Upper lobe of left lung (tissue), 6 donors: ENCODE data around the gene HM13. TPM values are rescaled to one million over a fixed set of nuclear protein-coding genes. Genes with fewer than 3 reads are reported as not detected.
A peak's percentile ranks its signal among the peaks of the same experiment; 100 is the strongest.
"Not testable (repeated sequence)": the region's sequence is repeated elsewhere in the genome, so short reads cannot be mapped to it uniquely, and the experiment has no call there.

Experiments used
- ATAC-seq, 2 donors: fragments of 200-7000 bp; cut with Tn5 transposase; one replicate each; pipeline ENCODE4 v1.9.1; 2022; ENCODE audit warnings: mild to moderate bottlenecking in 2 of 2, moderate library complexity in 2 of 2; ENCODE audit not compliant: low FRiP score in 2 of 2
- DNase-seq, 2 donors: peaks; one replicate each; pipeline ENCODE4 v3.0.0-alpha.2; 2019 to 2020
- H3K27ac ChIP-seq, 4 donors: fragments of 200-600 bp; sonication (generic); one replicate each; pipeline ENCODE4 v1.5.1; 2016 to 2019
- H3K27me3 ChIP-seq, 4 donors: fragments of 200-600 bp; sonication (generic); one replicate each; pipeline ENCODE4 v1.5.1; 2017 to 2019
- H3K36me3 ChIP-seq, 4 donors: fragments of 200-600 bp; sonication (generic); one replicate each; pipeline ENCODE4 v1.5.1; 2016 to 2019
- H3K4me1 ChIP-seq, 4 donors: fragments of 200-600 bp; sonication (generic); one replicate each; pipeline ENCODE4 v1.5.1; 2018 to 2019
- H3K4me3 ChIP-seq, 4 donors: fragments of 200-600 bp; sonication (generic); one replicate each; pipeline ENCODE4 v1.5.1; 2017 to 2019; ENCODE audit warnings: mild to moderate bottlenecking in 2 of 4, moderate library complexity in 1 of 4
- H3K9me3 ChIP-seq, 4 donors: fragments of 200-600 bp; sonication (generic); one replicate each; pipeline ENCODE4 v1.5.1; 2018 to 2019
- EP300 ChIP-seq, 4 donors: sonication (generic); formaldehyde crosslinking; IDR thresholded peaks; one replicate each; pipeline ENCODE4 v1.5.1; 2017; ENCODE audit warnings: antibody characterized with exemption in 4 of 4, control low read depth in 2 of 4
- POLR2A ChIP-seq, 4 donors: fragments of 450-650 bp; IDR thresholded peaks; one replicate each; pipeline ENCODE4 v1.5.1; 2016 to 2017; ENCODE audit warnings: antibody characterized with exemption in 4 of 4, mild to moderate bottlenecking in 2 of 4
- POLR2AphosphoS5 ChIP-seq, 2 donors: sonication (generic); formaldehyde crosslinking; IDR thresholded peaks; one replicate each; pipeline ENCODE4 v1.5.1; 2017; ENCODE audit warnings: antibody characterized with exemption in 2 of 2
- WGBS, 2 donors: methylation state at CpG; one replicate each; pipeline ENCODE4 v1.1.5; 2017 to 2018; 5-methylcytosine and 5-hydroxymethylcytosine counted together
- total RNA-seq, 6 donors: library from RNA; depleted of rRNA in 4 of 6; stranded (reverse); fragments of >200 nt in 4 of 6; gene quantifications; one replicate each; pipeline versions ENCODE4 v1.1.0 to v1.2.1, GENCODE V29; 2016 to 2021
- TF ChIP-seq, protein P1 (sequence below), 6 experiments: fragments of 450-650 bp in 4 of 6; fragments of 200-600 bp in 2 of 6; sonication (generic) in 2 of 6; IDR thresholded peaks; one replicate each; pipeline ENCODE4 v1.5.1; 2016 to 2019; ENCODE audit warnings: antibody characterized with exemption in 6 of 6
- donor health status: DM: no; HTN: no; CAD: no; lungs with moderate emphysema.
- donor health status: DM: no; HTN: yes; CAD: no; lungs with severe emphysema.

The HM13 gene
- total RNA-seq, 6 donors from 2014 or later: 58.7 to 186 (median 81.6) TPM

DNA sequence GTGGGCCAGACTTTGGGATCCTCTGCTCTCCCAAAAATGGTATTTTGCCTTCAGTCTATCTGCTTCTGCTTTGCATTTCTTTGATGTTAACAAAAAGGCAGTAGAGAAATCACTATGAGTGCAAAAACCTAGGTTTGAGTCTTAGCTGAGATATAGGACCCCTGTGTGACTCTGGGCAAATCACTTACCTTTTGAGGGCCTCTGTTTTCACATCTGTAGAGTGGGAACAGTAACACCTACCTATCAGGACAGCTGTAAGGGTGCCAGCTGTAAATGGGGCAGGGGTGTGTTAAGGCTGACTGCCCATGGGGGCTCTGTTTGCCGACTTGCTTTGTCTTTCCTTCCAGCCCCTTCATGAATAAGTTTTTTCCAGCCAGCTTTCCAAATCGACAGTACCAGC, 30.4 kb downstream of the HM13 start:
- DNase-seq: no peak
- Histone ChIP-seq H3K4me1 (peaks cover 0 to 37% (median 19%) of the 10 kb centered on the region in 4 donors), H3K4me3 (no peak overlapping the region), H3K27me3 (no peaks in the 10 kb centered on the region), H3K9me3 (no peaks in the 10 kb centered on the region), H3K36me3 (peaks cover 5 to 66% (median 32%) of the 10 kb centered on the region in 4 donors), H3K27ac (peak overlapping the region in 2 of 4 donors; percentile 2 to 46)
- TF ChIP-seq POLR2A (IDR thresholded peaks at IDR 0.05) (no peak), POLR2AphosphoS5 (IDR thresholded peaks at IDR 0.05) (no peak), EP300 (IDR thresholded peaks at IDR 0.05) (no peak)
- TF ChIP-seq, protein P1, sequence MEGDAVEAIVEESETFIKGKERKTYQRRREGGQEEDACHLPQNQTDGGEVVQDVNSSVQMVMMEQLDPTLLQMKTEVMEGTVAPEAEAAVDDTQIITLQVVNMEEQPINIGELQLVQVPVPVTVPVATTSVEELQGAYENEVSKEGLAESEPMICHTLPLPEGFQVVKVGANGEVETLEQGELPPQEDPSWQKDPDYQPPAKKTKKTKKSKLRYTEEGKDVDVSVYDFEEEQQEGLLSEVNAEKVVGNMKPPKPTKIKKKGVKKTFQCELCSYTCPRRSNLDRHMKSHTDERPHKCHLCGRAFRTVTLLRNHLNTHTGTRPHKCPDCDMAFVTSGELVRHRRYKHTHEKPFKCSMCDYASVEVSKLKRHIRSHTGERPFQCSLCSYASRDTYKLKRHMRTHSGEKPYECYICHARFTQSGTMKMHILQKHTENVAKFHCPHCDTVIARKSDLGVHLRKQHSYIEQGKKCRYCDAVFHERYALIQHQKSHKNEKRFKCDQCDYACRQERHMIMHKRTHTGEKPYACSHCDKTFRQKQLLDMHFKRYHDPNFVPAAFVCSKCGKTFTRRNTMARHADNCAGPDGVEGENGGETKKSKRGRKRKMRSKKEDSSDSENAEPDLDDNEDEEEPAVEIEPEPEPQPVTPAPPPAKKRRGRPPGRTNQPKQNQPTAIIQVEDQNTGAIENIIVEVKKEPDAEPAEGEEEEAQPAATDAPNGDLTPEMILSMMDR (IDR thresholded peaks at IDR 0.05): no peak
- ATAC-seq: no peak
- 72 to 74% methylated on average over 2 of the region's 2 CpGs for whole genome bisulfite sequencing, 2 donors

GRCh38 chr20:31545621-31546040, 31.4 kb downstream of the HM13 start:
- H3K4me3 ChIP-seq, ATAC-seq, H3K27me3 ChIP-seq, DNase-seq, H3K9me3 ChIP-seq, H3K27ac ChIP-seq: not testable (repeated sequence)
- WGBS, 2 donors: 88 to 91% methylated on average over 5 of the region's 5 CpGs
- peaks cover 12 to 66% (median 30%) of the 10 kb centered on the region in 4 donors for H3K36me3 ChIP-seq
- peaks cover 0 to 37% (median 19%) of the 10 kb centered on the region in 4 donors for H3K4me1 ChIP-seq

GRCh38 chr20:31547017-31547675, 32.9 kb downstream of the HM13 start:
- peak; percentile 81 to 87 for ATAC-seq

DNA sequence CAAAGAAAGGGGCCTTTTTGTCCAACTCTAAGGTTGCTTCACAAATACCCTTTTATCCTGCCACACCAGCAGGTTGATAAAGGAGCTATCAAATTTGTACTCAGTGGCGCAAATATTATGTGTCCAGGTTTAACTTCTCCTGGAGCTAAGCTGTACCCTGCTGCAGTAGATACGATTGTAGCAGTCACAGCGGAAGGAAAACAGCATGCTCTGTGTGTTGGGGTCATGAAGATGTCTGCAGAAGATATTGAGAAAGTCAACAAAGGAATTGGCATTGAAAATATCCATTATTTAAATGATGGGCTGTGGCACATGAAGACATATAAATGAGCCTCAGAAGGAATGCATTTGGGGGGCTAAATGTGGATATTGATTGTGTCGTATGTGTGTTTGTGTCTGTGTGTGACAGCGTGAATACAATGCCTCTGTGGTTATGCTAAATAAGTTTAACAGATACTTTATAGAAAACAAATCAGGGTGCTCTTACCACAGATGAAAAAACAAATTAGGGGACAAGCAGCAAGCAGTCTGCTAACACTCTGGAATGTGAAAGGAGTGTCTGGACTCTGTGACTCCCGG, 33.6 kb downstream of the HM13 start:
- ATAC-seq (no peak), DNase-seq (no peak)
- Histone ChIP-seq H3K27ac (peak overlapping the region; percentile 82 to 90 (median 88)), H3K27me3 (no peaks in the 10 kb centered on the region), H3K9me3 (no peaks in the 10 kb centered on the region), H3K4me3 (peak overlapping the region; percentile 7 to 54 (median 50)), H3K36me3 (peaks cover 16 to 71% (median 44%) of the 10 kb centered on the region in 4 donors), H3K4me1 (peaks cover 0 to 28% (median 11%) of the 10 kb centered on the region in 4 donors)
- 50 to 70% methylated on average over 6 of the region's 6 CpGs for WGBS, 2 donors
- TF ChIP-seq, protein P1 (IDR thresholded peaks at IDR 0.05): no peak
- no peak for TF ChIP-seq POLR2AphosphoS5 (IDR thresholded peaks at IDR 0.05)
- TF ChIP-seq EP300 (IDR thresholded peaks at IDR 0.05): no peak
- TF ChIP-seq POLR2A (IDR thresholded peaks at IDR 0.05): no peak

More at GRCh38 chr20:31547017-31547675, 32.9 kb downstream of the HM13 start:
- Histone ChIP-seq H3K4me1 (peaks cover 0 to 34% (median 15%) of the 10 kb centered on the region in 4 donors), H3K4me3 (peak overlapping the region; percentile 7 to 54 (median 50)), H3K27ac (peak overlapping the region; percentile 82 to 90 (median 88)), H3K27me3 (no peaks in the 10 kb centered on the region), H3K36me3 (peaks cover 16 to 72% (median 37%) of the 10 kb centered on the region in 4 donors), H3K9me3 (no peaks in the 10 kb centered on the region)
- WGBS, 2 donors: 59 to 60% methylated on average over 36 of the region's 36 CpGs
- TF ChIP-seq, protein P1 (IDR thresholded peaks at IDR 0.05): peak in 1 of 6 experiments; percentile 17
- TF ChIP-seq EP300 (IDR thresholded peaks at IDR 0.05): no peak
- TF ChIP-seq POLR2AphosphoS5 (IDR thresholded peaks at IDR 0.05): peak; percentile 87 to 90
- TF ChIP-seq POLR2A (IDR thresholded peaks at IDR 0.05): peak in 2 of 4 donors; percentile 42 to 75
- DNase-seq: peak; percentile 76 to 94

DNA sequence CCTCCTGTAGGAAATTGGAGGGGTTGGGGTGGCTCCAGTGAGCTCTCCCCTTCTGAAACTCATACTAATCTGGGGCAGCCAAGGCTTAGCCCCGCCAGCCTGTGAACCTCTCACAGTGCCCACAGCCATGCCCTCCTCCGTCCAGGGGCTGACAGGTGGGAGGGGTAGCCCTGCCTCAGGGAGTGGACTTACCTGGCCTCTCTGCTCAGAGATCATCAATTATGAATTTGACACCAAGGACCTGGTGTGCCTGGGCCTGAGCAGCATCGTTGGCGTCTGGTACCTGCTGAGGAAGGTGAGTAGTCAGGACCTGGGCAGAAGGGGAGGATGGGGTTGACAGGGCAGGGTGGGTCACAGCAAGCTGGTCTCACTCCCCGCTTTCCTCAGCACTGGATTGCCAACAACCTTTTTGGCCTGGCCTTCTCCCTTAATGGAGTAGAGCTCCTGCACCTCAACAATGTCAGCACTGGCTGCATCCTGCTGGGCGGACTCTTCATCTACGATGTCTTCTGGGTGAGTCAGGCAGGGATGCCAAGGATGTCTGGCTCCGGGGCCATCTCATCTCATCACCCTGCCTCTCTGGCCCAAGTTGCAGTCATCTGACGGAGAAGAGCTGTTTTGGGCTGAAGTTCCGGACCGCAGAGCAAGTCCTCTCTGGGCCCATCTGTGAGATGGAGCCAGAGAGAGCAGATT, 34.7 kb downstream of the HM13 start:
- Histone ChIP-seq H3K9me3 (no peaks in the 10 kb centered on the region), H3K27ac (no peak overlapping the region), H3K4me1 (peaks cover 0 to 22% (median 8%) of the 10 kb centered on the region in 4 donors), H3K36me3 (peaks cover 19 to 72% (median 45%) of the 10 kb centered on the region in 4 donors), H3K27me3 (no peaks in the 10 kb centered on the region), H3K4me3 (no peak overlapping the region)
- TF ChIP-seq POLR2A (IDR thresholded peaks at IDR 0.05): no peak
- no peak for TF ChIP-seq EP300 (IDR thresholded peaks at IDR 0.05)
- TF ChIP-seq POLR2AphosphoS5 (IDR thresholded peaks at IDR 0.05): no peak
- TF ChIP-seq, protein P1 (IDR thresholded peaks at IDR 0.05): no peak
- ATAC-seq (no peak), DNase-seq (no peak)
- WGBS, 2 donors: 97 to 100% methylated on average over 7 to 11 of the region's 11 CpGs
